ENCODE data around the gene CEMIP2.
"Not testable (repeated sequence)": the region's sequence is repeated elsewhere in the genome, so short reads cannot be mapped to it uniquely, and the experiment has no call there.

CEMIP2 gene

GRCh38 chr9:71706176-71706575 lies 62.1 kb downstream of the CEMIP2 start:
- TF ChIP-seq ZFX (IDR thresholded peaks at IDR 0.05) = no peak
- TF ChIP-seq, protein P1, sequence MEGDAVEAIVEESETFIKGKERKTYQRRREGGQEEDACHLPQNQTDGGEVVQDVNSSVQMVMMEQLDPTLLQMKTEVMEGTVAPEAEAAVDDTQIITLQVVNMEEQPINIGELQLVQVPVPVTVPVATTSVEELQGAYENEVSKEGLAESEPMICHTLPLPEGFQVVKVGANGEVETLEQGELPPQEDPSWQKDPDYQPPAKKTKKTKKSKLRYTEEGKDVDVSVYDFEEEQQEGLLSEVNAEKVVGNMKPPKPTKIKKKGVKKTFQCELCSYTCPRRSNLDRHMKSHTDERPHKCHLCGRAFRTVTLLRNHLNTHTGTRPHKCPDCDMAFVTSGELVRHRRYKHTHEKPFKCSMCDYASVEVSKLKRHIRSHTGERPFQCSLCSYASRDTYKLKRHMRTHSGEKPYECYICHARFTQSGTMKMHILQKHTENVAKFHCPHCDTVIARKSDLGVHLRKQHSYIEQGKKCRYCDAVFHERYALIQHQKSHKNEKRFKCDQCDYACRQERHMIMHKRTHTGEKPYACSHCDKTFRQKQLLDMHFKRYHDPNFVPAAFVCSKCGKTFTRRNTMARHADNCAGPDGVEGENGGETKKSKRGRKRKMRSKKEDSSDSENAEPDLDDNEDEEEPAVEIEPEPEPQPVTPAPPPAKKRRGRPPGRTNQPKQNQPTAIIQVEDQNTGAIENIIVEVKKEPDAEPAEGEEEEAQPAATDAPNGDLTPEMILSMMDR (conservative IDR thresholded peaks at IDR 0.05) = no peak
- no peak overlapping the region for H3K27ac ChIP-seq

- no peak overlapping the region for H3K27ac ChIP-seq
- TF ChIP-seq, protein P1 (conservative IDR thresholded peaks at IDR 0.05) = no peak
- no peak for TF ChIP-seq ZFX (IDR thresholded peaks at IDR 0.05)
Observed at GRCh38 chr9:71704796-71705195, 63.5 kb downstream of the CEMIP2 start.

GRCh38 chr9:71703172-71703872 lies 65.0 kb downstream of the CEMIP2 start:
- TF ChIP-seq ZFX (IDR thresholded peaks at IDR 0.05) = no peak
- TF ChIP-seq, protein P1 (conservative IDR thresholded peaks at IDR 0.05) = no peak
- no peak overlapping the region for H3K27ac ChIP-seq

- no peak overlapping the region for H3K27ac ChIP-seq
- no peak for TF ChIP-seq ZFX (IDR thresholded peaks at IDR 0.05)
- TF ChIP-seq, protein P1 (conservative IDR thresholded peaks at IDR 0.05) = no peak
Observed at GRCh38 chr9:71697882-71698281, 70.4 kb downstream of the CEMIP2 start.

- H3K27ac ChIP-seq = no peak overlapping the region
- TF ChIP-seq ZFX (IDR thresholded peaks at IDR 0.05) = no peak
- TF ChIP-seq, protein P1 (conservative IDR thresholded peaks at IDR 0.05) = no peak
Observed at GRCh38 chr9:71694332-71694731, 74.0 kb downstream of the CEMIP2 start.

DNA sequence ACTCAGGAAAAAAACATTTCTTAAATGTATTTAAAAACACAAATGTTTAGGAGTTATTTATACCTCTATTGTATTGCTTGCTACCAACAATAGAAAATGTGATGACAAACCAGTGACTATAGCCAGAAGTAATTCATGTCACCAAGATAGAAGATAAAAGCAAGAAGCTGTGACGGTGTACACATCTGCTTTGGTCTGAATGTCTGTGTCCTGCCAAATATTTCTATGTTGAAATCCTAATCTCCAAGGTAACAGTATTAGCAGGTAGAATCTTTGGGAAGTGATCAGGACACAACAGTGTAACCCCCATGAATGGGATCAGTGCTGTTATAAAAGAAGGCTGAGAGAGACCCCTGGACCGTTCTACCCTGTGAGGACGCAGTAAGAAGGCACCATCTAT lies 74.7 kb downstream of the CEMIP2 start:
- no peak overlapping the region for H3K27ac ChIP-seq
- TF ChIP-seq ZFX (IDR thresholded peaks at IDR 0.05) = no peak
- TF ChIP-seq, protein P1 (conservative IDR thresholded peaks at IDR 0.05) = no peak

GRCh38 chr9:71692337-71692736 lies 76.0 kb downstream of the CEMIP2 start:
- no peak overlapping the region for H3K27ac ChIP-seq

GRCh38 chr9:71691576-71691975 lies 76.7 kb downstream of the CEMIP2 start:
- H3K27ac ChIP-seq = not testable (repeated sequence)

More at GRCh38 chr9:71692337-71692736, 76.0 kb downstream of the CEMIP2 start:
- TF ChIP-seq, protein P1 (conservative IDR thresholded peaks at IDR 0.05) = no peak
- no peak for TF ChIP-seq ZFX (IDR thresholded peaks at IDR 0.05)

Data from C4-2B (cell line).